NB4 (cell line): ENCODE measurements around the gene VIPR2.

Experiments
- DNase-seq: peaks from one replicate; pipeline ENCODE4 v3.0.0; 2010; ENCODE audit warnings: low read depth
- H3K4me3 ChIP-seq: one replicate; pipeline ENCODE4 v1.5.1; 2011; ENCODE audit warnings: mild to moderate bottlenecking, low read depth, low read length, moderate library complexity
- CTCF ChIP-seq: IDR thresholded peaks from one replicate; pipeline ENCODE4 v1.5.1; 2012; ENCODE audit warnings: low read depth, low read length
- MYC ChIP-seq: IDR thresholded peaks from 2 replicates; pipeline ENCODE4 v1.6.1; 2011; ENCODE audit warnings: low read depth, low read length
- POLR2A ChIP-seq: IDR thresholded peaks from 2 replicates; pipeline ENCODE4 v1.6.1; 2011; ENCODE audit warnings: mild to moderate bottlenecking; ENCODE audit not compliant: insufficient read length; ENCODE audit errors: extremely low read depth
- TF ChIP-seq, protein P1 (sequence below): IDR thresholded peaks from 2 replicates; pipeline ENCODE4 v1.6.1; 2011; ENCODE audit warnings: low read depth, low read length

The VIPR2 gene

GRCh38 chr7:159066816-159067575 is 77.7 kb downstream of the VIPR2 start:
- TF ChIP-seq, protein P1, sequence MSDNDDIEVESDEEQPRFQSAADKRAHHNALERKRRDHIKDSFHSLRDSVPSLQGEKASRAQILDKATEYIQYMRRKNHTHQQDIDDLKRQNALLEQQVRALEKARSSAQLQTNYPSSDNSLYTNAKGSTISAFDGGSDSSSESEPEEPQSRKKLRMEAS = no peak
- no peak for TF ChIP-seq CTCF
- no peak for TF ChIP-seq MYC
- no peak for TF ChIP-seq POLR2A
- no peak overlapping the region for H3K4me3 ChIP-seq
- no peak for DNase-seq

DNA sequence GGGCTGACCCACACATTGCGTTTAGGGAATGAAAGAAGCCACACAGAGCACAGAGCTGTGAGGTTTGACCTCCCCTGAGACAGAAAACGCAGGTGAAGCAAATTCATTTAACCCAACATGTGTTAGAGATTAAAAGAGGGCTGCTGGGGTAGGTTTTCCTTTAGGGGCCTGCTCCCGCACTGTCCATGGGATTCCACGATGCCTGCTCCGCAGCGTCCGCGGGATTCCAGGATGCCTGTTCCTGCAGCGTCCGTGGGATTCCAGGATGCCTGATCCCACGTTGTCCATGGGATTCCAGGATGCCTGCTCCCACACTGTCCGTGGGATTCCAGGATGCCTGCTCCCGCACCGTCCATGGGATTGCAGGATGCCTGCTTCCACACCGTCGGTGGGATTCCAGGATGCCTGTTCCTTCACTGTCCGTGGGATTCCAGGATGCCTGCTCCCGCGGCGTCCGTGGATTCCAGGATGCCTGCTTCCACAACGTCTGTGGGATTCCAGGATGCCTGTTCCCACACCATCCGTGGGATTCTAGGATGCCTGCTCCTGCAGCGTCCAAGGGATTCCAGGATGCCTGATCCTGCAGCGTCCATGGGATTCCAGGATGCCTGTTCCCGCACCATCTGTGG is 78.7 kb downstream of the VIPR2 start:
- no peak overlapping the region for H3K4me3 ChIP-seq
- no peak for DNase-seq
- TF ChIP-seq, protein P1 = no peak
- no peak for TF ChIP-seq POLR2A
- no peak for TF ChIP-seq MYC
- no peak for TF ChIP-seq CTCF

GRCh38 chr7:159064816-159065510 is 79.7 kb downstream of the VIPR2 start:
- H3K4me3 ChIP-seq = no peak overlapping the region
- TF ChIP-seq, protein P1 = no peak
- TF ChIP-seq POLR2A = no peak
- TF ChIP-seq MYC = no peak
- DNase-seq = no peak

- H3K4me3 ChIP-seq = no peak overlapping the region
- no peak for DNase-seq
- TF ChIP-seq MYC (no peak), POLR2A (no peak), CTCF (no peak)
- TF ChIP-seq, protein P1 = no peak
Measured at GRCh38 chr7:159064121-159064815, 80.4 kb downstream of the VIPR2 start.

GRCh38 chr7:159063046-159063840 is 81.4 kb downstream of the VIPR2 start:
- TF ChIP-seq CTCF = no peak
- no peak for TF ChIP-seq POLR2A
- no peak for TF ChIP-seq MYC
- TF ChIP-seq, protein P1 = no peak
- no peak for DNase-seq
- H3K4me3 ChIP-seq = no peak overlapping the region
